NCI-H2227 (cell line): ENCODE results near the gene RGSL1.
"Not testable (repeated sequence)": the region's sequence is repeated elsewhere in the genome, so short reads cannot be mapped to it uniquely, and the experiment has no call there.

Experiments
- DNase-seq: peaks from one replicate; lab custom pipeline; 2025; ENCODE audit not compliant: unreplicated experiment; lab: John Stamatoyannopoulos, UW

The RGSL1 gene

DNA sequence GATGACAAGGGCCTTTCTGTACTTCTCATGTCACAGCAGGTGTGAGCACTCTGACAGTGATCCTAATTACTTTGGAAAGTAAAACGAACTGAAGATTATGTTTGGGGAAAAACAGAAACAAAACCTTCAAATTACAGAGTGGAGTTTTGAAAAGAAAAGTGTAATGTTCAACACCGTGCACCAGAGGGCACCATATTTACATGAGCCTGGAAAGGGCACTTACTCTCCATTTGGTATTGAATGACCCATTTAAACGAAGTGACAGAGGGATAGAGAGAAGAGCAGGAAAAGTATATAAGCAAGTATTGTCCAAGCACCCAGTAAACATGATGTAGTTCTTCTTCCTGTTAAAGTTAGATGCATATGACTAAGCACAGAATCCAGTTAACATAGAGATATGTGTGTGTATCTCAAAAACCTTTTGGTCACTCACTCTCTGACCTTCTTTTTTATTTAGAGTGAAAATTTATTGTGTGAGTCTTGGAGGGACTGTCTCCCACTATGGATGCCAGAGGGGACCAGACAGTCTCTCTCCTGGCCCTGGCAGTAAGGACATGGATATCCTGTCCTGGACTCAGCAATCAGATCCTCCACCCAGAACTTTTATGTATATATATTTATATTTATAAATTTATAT is 3.8 kb upstream of the RGSL1 start:
- DNase-seq, result peak; percentile 47

- DNase-seq, result not testable (repeated sequence)
Observed at GRCh38 chr1:182447124-182447523, 2.8 kb upstream of the RGSL1 start.

DNA sequence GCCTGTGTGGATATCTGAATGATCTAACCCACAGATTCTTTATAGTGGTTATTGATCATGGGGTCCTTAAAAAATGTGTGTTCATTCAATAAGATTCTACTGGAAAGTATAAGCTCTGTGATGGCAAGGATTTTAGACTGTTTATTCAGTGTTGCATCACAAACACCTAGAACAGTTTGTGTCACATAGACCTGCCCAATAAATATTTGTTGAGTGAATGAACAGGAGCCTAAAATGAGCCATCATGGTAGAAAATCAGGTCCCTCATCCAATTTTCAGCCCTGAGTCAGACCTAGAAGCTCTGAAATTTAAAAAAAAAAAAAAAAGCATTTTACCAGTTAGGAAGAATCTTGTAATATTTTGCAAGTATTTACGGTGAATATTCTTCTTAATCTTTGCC is 2.3 kb upstream of the RGSL1 start:
- no peak for DNase-seq

GRCh38 chr1:182453631-182454030 is 3.7 kb downstream of the RGSL1 start:
- no peak for DNase-seq

- DNase-seq, result no peak
Observed at GRCh38 chr1:182457844-182458243, 7.9 kb downstream of the RGSL1 start.

DNA sequence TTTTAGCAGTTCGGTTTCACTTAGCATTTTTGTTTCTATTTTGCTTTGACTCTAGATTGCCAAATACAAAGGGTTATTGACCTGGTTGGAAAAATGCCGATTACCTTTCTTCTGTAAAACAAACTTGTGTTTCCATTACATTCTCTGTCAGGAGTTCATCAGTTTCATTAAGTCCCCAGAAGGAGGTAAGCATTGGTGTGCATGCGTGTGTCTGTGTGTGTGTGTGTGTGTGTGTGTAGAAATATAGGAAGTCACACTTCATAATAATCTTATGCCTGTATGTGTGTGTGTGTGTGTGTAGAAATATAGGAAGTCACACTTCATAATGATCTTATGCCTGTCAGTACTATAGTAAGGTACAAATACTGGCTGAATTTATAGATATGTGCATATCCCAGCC is 10.0 kb downstream of the RGSL1 start:
- DNase-seq, result no peak

- DNase-seq, result no peak
Observed at GRCh38 chr1:182460550-182460951, 10.6 kb downstream of the RGSL1 start.

DNA sequence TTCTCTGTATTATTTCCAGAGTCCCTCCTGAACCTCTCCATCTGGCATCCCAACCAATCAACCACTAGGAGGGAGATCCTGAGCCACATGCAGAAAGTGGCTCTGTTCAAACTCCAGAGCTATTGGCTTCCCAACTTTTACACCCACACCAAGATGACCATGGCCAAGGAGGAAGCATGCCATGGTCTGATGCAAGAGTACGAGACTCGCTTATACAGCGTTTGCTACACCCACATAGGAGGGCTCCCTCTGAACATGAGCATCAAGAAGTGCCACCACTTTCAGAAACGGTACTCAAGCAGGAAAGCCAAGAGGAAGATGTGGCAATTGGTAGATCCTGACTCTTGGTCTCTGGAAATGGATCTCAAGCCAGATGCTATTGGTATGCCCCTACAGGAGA is 23.6 kb downstream of the RGSL1 start:
- DNase-seq, result no peak

- DNase-seq, result no peak
Observed at GRCh38 chr1:182476625-182477024, 26.7 kb downstream of the RGSL1 start.

DNA sequence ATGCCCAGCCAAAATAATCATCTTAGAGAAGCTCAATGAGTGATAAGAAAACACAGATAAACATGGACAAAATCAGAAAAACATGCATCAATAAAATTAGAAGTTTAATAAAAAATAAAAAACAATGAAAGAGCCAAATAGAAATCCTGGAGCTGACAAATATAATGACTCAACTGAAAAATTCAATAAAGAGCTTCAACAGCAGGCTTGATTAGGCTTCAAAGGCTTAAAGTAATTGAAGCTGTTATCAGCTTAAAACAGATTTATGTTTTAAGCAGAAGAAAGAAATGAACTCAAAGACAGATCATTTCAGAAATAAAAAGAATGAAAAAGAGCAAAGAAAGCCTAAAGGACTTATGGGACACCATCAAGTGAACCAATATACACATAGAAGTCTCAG is 28.3 kb downstream of the RGSL1 start:
- DNase-seq, result no peak

DNA sequence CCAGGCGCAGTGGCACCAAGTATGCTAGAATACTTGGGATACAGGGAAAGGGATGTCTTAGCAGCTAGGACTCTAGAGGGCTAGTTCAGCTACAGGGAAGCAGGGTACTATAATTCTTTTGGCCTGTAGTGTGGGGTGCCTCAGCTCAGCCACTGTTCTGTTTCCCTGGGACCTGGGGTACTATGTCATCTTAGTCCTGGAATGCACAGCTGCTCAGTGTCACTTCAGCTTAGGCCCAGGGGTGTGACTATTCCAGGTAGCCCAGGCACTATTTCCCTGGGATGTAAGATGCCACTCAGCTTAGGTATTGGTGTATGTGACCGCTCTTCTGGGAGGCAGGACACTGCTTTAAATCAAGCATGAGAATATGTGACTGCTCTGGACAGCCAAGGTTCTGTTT is 34.1 kb downstream of the RGSL1 start:
- DNase-seq, result no peak

- no peak for DNase-seq
Observed at GRCh38 chr1:182484531-182485257, 34.7 kb downstream of the RGSL1 start.

DNA sequence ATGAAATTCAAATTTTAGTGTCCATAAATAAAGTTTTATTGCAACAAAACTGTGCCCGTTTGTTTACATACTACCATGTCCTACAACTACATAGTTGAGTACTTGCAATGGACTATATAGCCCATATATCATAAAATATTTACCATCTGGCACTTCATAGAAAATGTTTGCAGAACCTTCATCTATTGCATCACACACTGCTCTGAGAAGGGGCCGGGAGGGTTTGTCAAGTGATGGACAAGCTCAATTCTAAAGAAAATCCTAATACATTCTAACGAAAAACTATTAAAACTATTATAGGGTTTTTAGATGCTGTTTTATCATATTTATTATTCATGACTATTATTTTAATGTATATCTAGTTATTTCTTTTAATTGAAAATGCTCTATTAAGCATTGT is 35.9 kb downstream of the RGSL1 start:
- no peak for DNase-seq

DNA sequence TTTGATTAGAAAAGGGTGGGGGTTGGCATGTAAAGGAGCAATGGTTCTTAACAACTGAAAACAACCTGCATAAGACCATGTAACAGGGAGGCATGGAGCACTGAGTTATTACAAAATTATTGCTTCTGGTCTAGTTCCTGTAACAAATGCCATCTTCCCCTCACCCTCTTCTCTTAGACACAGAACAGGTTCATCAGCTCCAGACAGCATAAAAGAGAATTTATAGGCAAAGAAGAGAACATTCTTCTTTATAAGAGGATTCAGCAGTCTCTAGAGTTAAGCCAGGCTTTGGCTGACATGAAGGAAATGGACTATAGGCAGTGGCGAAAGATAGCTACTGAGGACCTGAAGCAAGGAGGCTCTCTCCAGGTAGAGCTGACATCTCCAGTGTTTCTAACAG is 38.9 kb downstream of the RGSL1 start:
- no peak for DNase-seq

- DNase-seq, result no peak
Observed at GRCh38 chr1:182493063-182493462, 43.1 kb downstream of the RGSL1 start.

GRCh38 chr1:182495002-182495401 is 45.1 kb downstream of the RGSL1 start:
- DNase-seq, result no peak

GRCh38 chr1:182495693-182496092 is 45.7 kb downstream of the RGSL1 start:
- DNase-seq, result no peak

DNA sequence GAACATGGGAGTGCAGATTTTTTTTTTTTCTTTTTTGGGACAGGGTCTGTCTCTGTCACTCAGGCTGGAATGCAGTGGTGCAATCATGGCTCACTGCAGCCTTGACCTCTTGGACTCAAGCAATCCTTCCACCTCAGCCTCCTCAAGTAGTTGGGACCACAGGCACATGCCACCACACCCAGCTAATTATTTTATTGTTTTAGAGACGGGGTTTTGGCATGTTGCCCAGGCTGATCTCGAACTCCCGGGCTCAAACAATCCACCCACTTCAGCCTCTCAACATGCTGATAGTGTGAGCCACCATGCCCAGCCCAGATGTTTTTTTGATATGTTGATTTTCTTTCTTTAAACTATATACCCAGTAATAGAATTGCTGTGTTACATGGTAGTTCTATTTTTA is 57.7 kb downstream of the RGSL1 start:
- DNase-seq, result no peak

- DNase-seq, result peak; percentile 3
Observed at GRCh38 chr1:182515556-182515955, 65.6 kb downstream of the RGSL1 start.

DNA sequence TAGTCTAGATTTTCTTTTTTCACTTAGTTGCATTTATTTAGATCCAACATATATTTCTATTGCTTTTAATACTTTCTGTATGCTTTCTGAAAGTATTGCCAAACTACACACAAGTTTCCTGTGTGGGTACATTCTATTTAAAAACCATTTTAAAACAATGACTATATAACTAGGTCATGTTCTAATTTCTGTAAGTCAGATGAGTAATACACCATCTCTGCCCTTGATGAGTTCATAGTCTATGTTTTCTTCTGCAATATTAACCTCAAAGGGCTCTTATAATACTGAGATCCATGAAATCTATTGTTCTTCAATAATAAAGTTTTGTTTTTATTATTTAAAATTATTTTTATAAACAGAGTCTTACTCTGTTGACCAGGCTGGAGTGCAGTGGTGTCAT is 70.8 kb downstream of the RGSL1 start:
- DNase-seq, result no peak

GRCh38 chr1:182525342-182525741 is 75.4 kb downstream of the RGSL1 start:
- DNase-seq, result no peak

GRCh38 chr1:182527680-182528079 is 77.7 kb downstream of the RGSL1 start:
- no peak for DNase-seq

DNA sequence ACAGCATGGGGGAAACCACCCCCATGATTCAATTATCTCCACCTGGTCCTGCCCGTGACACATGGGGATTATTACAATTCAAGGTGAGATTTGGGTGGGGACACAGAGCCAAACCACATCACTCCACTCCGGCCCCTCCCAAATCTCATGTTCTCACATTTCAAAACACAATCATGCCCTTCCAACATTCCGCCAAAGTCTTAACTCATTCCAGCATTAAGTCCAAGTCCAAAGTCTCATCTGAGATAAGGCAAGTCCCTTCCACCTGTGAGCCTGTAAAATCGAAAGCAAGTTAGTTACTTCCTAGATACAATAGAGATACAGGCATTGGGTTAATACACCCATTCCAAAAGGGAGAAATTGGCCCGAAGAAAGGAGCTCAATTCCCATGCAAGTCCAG is 78.3 kb downstream of the RGSL1 start:
- not testable (repeated sequence) for DNase-seq
